Activated T-cell treated with anti-CD3 and anti-CD28 coated beads, Interleukin-2, amount 50 U/mL, for 72 hours (primary cell): ENCODE results near the gene PLEKHB2. TPM values are rescaled to one million over a fixed set of nuclear protein-coding genes. Genes with fewer than 3 reads are reported as not detected.
A peak's percentile ranks its signal among the peaks of the same experiment; 100 is the strongest.
"Not testable (repeated sequence)": the region's sequence is repeated elsewhere in the genome, so short reads cannot be mapped to it uniquely, and the experiment has no call there.

Source experiments
- ATAC-seq, 2 donors: fragments of 150-1000 bp; cut with Tn5 transposase; replicated peaks in 1 of 2; 2 replicates each; pipeline ENCODE4 v1.10.0; 2021; ENCODE audit warnings: moderate library complexity in 2 of 2, mild to moderate bottlenecking in 1 of 2
- DNase-seq, 2 donors: peaks; one replicate each; pipeline ENCODE4 v3.0.0; 2021 to 2022; ENCODE audit warnings: mixed read lengths in 1 of 2
- H3K27ac Mint-ChIP-seq: one replicate; pipeline ENCODE4 v1.8.0; 2022; ENCODE audit warnings: mild to moderate bottlenecking, moderate library complexity, mixed read lengths
- H3K27me3 Mint-ChIP-seq: one replicate; pipeline ENCODE4 v1.8.0; 2022; ENCODE audit warnings: low read depth, mixed read lengths
- H3K36me3 Mint-ChIP-seq, 2 donors: one replicate each; pipeline ENCODE4 v1.8.0; 2022; ENCODE audit warnings: mixed read lengths in 2 of 2, mild to moderate bottlenecking in 1 of 2; ENCODE audit not compliant: insufficient read depth in 2 of 2
- H3K4me1 Mint-ChIP-seq: one replicate; pipeline ENCODE4 v1.8.0; 2022; ENCODE audit warnings: low read depth, mixed read lengths
- H3K4me3 Mint-ChIP-seq, 2 donors: one replicate each; pipeline ENCODE4 v1.8.0; 2022; ENCODE audit warnings: mild to moderate bottlenecking in 2 of 2, mixed read lengths in 2 of 2, moderate library complexity in 2 of 2
- H3K9me3 Mint-ChIP-seq, 2 donors: one replicate each; pipeline ENCODE4 v1.8.0; 2022; ENCODE audit warnings: mixed read lengths in 2 of 2
- total RNA-seq, 2 donors: library from RNA; stranded (reverse); gene quantifications; one replicate each; pipeline ENCODE4 v1.2.3, GENCODE V29; 2022

Gene PLEKHB2
- total RNA-seq, 2 donors from 2014 or later, result 53.2 to 53.8 TPM

DNA sequence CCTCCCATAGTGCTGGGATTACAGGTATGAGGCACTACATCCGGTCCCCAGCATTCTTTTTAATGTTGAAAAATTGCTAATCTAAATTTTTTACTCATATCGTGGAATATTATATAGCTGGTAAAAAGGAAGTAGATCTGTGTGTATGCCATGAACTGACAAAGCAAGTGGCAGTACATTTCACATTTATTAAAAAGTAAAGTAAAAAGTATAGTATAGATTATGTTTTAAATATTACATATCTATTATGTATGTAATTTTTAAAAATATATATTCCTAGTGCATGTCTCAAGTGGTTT is 25.1 kb downstream of the PLEKHB2 start:
- Mint-ChIP-seq H3K4me3 (no peak overlapping the region), H3K27ac (no peak overlapping the region)

DNA sequence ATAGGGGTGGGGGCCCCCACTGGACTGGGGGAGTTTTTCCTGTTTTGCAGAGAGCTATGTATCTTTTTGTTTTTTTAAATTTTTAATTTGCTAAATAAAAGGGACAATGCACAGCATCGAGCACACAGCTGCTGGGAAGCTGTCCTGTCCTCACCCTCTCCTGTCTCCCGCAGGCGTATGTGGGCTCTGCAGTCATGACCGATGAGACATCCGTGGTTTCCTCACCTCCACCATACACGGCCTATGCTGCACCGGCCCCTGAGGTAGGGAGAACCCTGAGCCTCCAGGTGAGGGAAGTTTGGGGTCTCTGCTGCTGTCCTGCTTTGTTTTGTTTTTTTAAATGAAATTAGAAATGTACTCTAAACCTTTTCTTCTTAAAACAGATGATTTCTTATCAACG is 27.6 kb downstream of the PLEKHB2 start:
- Mint-ChIP-seq H3K9me3 (no peaks in the 10 kb centered on the region), H3K4me1 (no peaks in the 10 kb centered on the region), H3K27me3 (no peaks in the 10 kb centered on the region), H3K36me3 (peaks cover 8 to 36% of the 10 kb centered on the region in 2 donors), H3K4me3 (no peak overlapping the region), H3K27ac (no peak overlapping the region)
- peak in 1 of 2 donors; percentile 35 for ATAC-seq
- DNase-seq, result no peak

More for the DNA sequence above, 25.1 kb downstream of the PLEKHB2 start:
- peaks cover 8 to 45% of the 10 kb centered on the region in 2 donors for H3K36me3 Mint-ChIP-seq
- H3K9me3 Mint-ChIP-seq, result no peaks in the 10 kb centered on the region
- no peak for ATAC-seq
- H3K27me3 Mint-ChIP-seq, result no peaks in the 10 kb centered on the region
- no peak for DNase-seq
- H3K4me1 Mint-ChIP-seq, result no peaks in the 10 kb centered on the region

- Mint-ChIP-seq H3K27ac (no peak overlapping the region), H3K9me3 (no peaks in the 10 kb centered on the region)
Observed at GRCh38 chr2:131140581-131140980, 35.4 kb downstream of the PLEKHB2 start.

GRCh38 chr2:131142849-131143248 is 37.7 kb downstream of the PLEKHB2 start:
- H3K27ac Mint-ChIP-seq, result no peak overlapping the region

More at GRCh38 chr2:131140581-131140980, 35.4 kb downstream of the PLEKHB2 start:
- Mint-ChIP-seq H3K4me1 (peaks cover 19% of the 10 kb centered on the region), H3K4me3 (no peak overlapping the region), H3K36me3 (peaks cover 6 to 34% of the 10 kb centered on the region in 2 donors), H3K27me3 (no peaks in the 10 kb centered on the region)
- ATAC-seq (no peak), DNase-seq (no peak)

DNA sequence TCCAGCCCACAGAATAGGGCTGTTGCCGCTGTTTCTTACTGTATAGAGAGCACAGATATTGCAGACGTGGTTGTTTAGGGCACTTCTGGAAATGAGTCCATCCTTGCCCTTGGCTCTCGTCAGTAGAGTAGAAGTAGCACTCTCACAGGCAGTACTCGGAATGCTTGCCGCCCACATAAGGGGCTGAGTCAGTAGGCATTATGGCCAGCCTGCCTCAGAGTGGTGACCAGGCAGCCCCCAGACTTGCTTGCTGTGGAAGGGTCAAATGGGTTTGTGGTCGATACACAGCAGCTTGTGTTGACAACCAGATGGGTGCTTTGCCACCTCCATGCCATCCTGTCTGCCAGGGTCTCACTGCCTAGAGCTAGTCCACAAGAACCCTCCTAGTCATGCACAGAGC is 38.7 kb downstream of the PLEKHB2 start:
- Mint-ChIP-seq H3K4me3 (no peak overlapping the region), H3K27me3 (no peaks in the 10 kb centered on the region), H3K4me1 (peaks cover 24% of the 10 kb centered on the region), H3K9me3 (no peaks in the 10 kb centered on the region), H3K36me3 (peaks cover 6 to 24% of the 10 kb centered on the region in 2 donors), H3K27ac (no peak overlapping the region)
- DNase-seq (no peak), ATAC-seq (no peak)

More at GRCh38 chr2:131142849-131143248, 37.7 kb downstream of the PLEKHB2 start:
- peak; percentile 34 to 47 for ATAC-seq
- Mint-ChIP-seq H3K4me1 (peaks cover 24% of the 10 kb centered on the region), H3K27me3 (no peaks in the 10 kb centered on the region), H3K36me3 (peaks cover 6 to 27% of the 10 kb centered on the region in 2 donors), H3K9me3 (no peaks in the 10 kb centered on the region), H3K4me3 (no peak overlapping the region)
- DNase-seq, result no peak

DNA sequence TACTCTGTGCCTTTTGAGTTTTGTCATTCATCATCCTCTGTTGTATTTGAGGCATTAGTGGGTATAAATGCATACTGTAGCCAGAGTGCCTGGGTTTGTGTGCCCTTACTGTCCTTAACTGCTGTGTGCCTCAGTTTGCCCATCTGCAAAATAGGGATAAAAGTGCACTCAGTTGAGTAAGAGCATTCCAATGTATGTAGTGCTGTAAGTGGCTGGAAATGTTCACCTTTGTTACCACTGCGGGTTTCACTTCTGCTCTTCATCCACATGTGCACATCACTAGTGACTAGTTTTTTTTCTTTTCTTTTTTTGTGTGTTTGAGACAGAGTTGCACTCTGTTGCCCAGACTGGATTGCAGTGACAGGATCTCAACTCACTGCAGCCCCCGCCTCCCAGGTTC is 39.9 kb downstream of the PLEKHB2 start:
- Mint-ChIP-seq H3K27me3 (no peaks in the 10 kb centered on the region), H3K36me3 (peaks cover 6 to 16% of the 10 kb centered on the region in 2 donors), H3K9me3 (no peaks in the 10 kb centered on the region), H3K27ac (no peak overlapping the region), H3K4me1 (peaks cover 24% of the 10 kb centered on the region), H3K4me3 (no peak overlapping the region)
- ATAC-seq (no peak), DNase-seq (no peak)

- peaks cover 3 to 12% of the 10 kb centered on the region in 2 donors for H3K36me3 Mint-ChIP-seq
- H3K4me3 Mint-ChIP-seq, result no peak overlapping the region
- no peak for DNase-seq
- no peak for ATAC-seq
- H3K27me3 Mint-ChIP-seq, result no peaks in the 10 kb centered on the region
- no peak overlapping the region for H3K27ac Mint-ChIP-seq
- H3K9me3 Mint-ChIP-seq, result no peaks in the 10 kb centered on the region
- peaks cover 19% of the 10 kb centered on the region for H3K4me1 Mint-ChIP-seq
Observed at GRCh38 chr2:131146231-131146630, 41.1 kb downstream of the PLEKHB2 start.

GRCh38 chr2:131146749-131147148 is 41.6 kb downstream of the PLEKHB2 start:
- H3K27ac Mint-ChIP-seq, result no peak overlapping the region
- H3K4me3 Mint-ChIP-seq, result no peak overlapping the region
- H3K27me3 Mint-ChIP-seq, result no peaks in the 10 kb centered on the region
- peaks cover 3 to 12% of the 10 kb centered on the region in 2 donors for H3K36me3 Mint-ChIP-seq
- H3K4me1 Mint-ChIP-seq, result peaks cover 19% of the 10 kb centered on the region
- no peak for DNase-seq
- no peaks in the 10 kb centered on the region for H3K9me3 Mint-ChIP-seq
- ATAC-seq, result peak in 1 of 2 donors; percentile 34

- H3K27me3 Mint-ChIP-seq, result no peaks in the 10 kb centered on the region
- DNase-seq (no peak), ATAC-seq (no peak)
- peaks cover 11% of the 10 kb centered on the region for H3K4me1 Mint-ChIP-seq
- no peaks in the 10 kb centered on the region for H3K9me3 Mint-ChIP-seq
- H3K27ac Mint-ChIP-seq, result no peak overlapping the region
- no peak overlapping the region for H3K4me3 Mint-ChIP-seq
- H3K36me3 Mint-ChIP-seq, result peaks cover 2 to 7% of the 10 kb centered on the region in 2 donors
Observed at GRCh38 chr2:131148426-131148825, 43.3 kb downstream of the PLEKHB2 start.

DNA sequence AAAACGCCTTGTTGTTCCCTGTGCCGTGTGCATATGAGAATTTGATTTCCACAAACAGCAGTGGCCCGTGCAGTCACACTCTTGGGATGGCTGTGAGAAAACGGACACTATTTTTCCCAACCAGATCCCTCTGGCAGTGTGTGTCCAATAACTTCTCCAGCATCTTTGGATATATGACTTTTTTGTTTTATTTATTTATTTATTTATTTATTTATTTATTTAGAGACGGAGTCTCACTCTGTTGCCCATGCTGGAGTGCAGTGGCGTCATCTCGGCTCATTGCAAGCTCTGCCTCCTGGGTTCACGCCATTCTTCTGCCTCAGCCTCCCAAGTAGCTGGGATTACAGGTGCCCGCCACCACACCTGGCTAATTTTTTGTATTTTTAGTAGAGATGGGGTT is 45.0 kb downstream of the PLEKHB2 start:
- H3K9me3 Mint-ChIP-seq, H3K4me3 Mint-ChIP-seq, H3K27me3 Mint-ChIP-seq, DNase-seq, ATAC-seq, H3K36me3 Mint-ChIP-seq, H3K27ac Mint-ChIP-seq: not testable (repeated sequence)
- H3K4me1 Mint-ChIP-seq, result peaks cover 20% of the 10 kb centered on the region

GRCh38 chr2:131151398-131151797 is 46.3 kb downstream of the PLEKHB2 start:
- Mint-ChIP-seq H3K4me1 (peaks cover 26% of the 10 kb centered on the region), H3K27ac (no peak overlapping the region), H3K4me3 (no peak overlapping the region), H3K27me3 (no peaks in the 10 kb centered on the region), H3K9me3 (no peaks in the 10 kb centered on the region), H3K36me3 (peaks cover 2 to 4% of the 10 kb centered on the region in 2 donors)
- ATAC-seq (no peak), DNase-seq (no peak)

DNA sequence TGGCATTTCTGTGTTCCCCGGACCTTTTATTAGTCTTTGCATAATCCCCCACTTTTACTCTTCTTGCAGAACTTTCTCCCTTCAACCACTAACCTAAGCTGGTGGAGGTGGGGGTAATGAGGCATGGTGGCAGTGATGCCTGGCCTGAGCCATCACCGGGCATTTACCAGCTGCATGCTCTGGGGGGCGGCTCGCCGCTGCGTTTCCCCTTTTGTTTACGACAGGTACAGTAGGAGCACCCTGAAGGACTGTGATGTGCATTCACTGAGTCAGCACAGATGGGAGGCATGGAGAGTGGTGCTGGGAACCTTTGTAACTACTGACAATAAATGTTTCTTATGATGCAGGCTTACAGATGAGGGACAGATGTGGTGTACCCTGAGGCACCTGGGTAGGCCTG is 46.9 kb downstream of the PLEKHB2 start:
- no peaks in the 10 kb centered on the region for H3K27me3 Mint-ChIP-seq
- no peak for DNase-seq
- no peak for ATAC-seq
- H3K36me3 Mint-ChIP-seq, result peaks cover 2 to 4% of the 10 kb centered on the region in 2 donors
- no peak overlapping the region for H3K27ac Mint-ChIP-seq
- no peak overlapping the region for H3K4me3 Mint-ChIP-seq
- no peaks in the 10 kb centered on the region for H3K9me3 Mint-ChIP-seq
- H3K4me1 Mint-ChIP-seq, result peaks cover 24% of the 10 kb centered on the region

DNA sequence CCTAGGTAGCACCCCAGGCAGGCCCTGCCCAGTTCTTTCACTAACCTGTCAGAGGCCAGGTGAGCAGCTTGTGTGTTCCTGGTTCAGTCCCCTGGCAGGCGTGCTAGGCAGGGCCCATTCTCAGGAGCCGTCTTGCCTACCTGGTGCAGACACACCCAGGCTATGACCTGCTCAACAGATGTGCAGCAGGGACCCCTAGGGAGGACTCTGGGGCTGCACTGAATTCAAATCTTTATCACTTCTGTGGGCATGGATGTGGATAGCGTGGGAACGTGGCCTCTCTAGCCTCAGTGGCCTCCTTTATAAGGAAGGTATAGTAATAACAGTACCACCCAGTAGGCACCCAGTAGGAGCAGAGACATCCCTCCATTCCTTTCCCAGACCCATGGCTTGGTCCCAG is 48.4 kb downstream of the PLEKHB2 start:
- no peak for DNase-seq
- Mint-ChIP-seq H3K4me1 (peaks cover 32% of the 10 kb centered on the region), H3K27ac (no peak overlapping the region), H3K36me3 (peaks cover 2 to 4% of the 10 kb centered on the region in 2 donors), H3K9me3 (no peaks in the 10 kb centered on the region), H3K4me3 (no peak overlapping the region), H3K27me3 (no peaks in the 10 kb centered on the region)
- ATAC-seq, result no peak

GRCh38 chr2:131154071-131154531 is 49.0 kb downstream of the PLEKHB2 start:
- H3K4me1 Mint-ChIP-seq, result peaks cover 32% of the 10 kb centered on the region

More at GRCh38 chr2:131154071-131154531, 49.0 kb downstream of the PLEKHB2 start:
- H3K4me3 Mint-ChIP-seq, result no peak overlapping the region
- no peaks in the 10 kb centered on the region for H3K27me3 Mint-ChIP-seq
- ATAC-seq (peak; percentile 99 to 100), DNase-seq (peak; percentile 86 to 92)
- peak overlapping the region; percentile 58 for H3K27ac Mint-ChIP-seq
- peaks cover 2 to 4% of the 10 kb centered on the region in 2 donors for H3K36me3 Mint-ChIP-seq
- no peaks in the 10 kb centered on the region for H3K9me3 Mint-ChIP-seq
